Caki2 (cell line): ENCODE data around the gene ANTKMT. TPM values are rescaled to one million over a fixed set of nuclear protein-coding genes. Genes with fewer than 3 reads are reported as not detected.
"Not testable (repeated sequence)": the region's sequence is repeated elsewhere in the genome, so short reads cannot be mapped to it uniquely, and the experiment has no call there.

Experiments used
- DNase-seq: peaks from one replicate; pipeline ENCODE4 v3.0.0-alpha.2; 2015; ENCODE audit warnings: low read depth
- in situ Hi-C: cut with HindIII; loops from 2 replicates; pipeline ENCODE4 v1.10.0; 2016; ENCODE audit warnings: low sequenced_read_pairs, low pct_unique_long_range_greater_than_20kb, mixed read lengths
- total RNA-seq: library from RNA; depleted of rRNA; stranded (reverse); fragments of >200 nt; shearing (Covaris generic); gene quantifications from 2 replicates; pipeline ENCODE4 v1.2.3, GENCODE V29; 2014; ENCODE audit warnings: low replicate concordance

The ANTKMT gene
- total RNA-seq, 1 experiment from 2014 or later = 164 TPM

GRCh38 chr16:710500-711075, 10.4 kb upstream of the ANTKMT start:
- in situ Hi-C loops = no loop called here
- no peak for DNase-seq

- in situ Hi-C loops = no loop called here
- no peak for DNase-seq
These were observed 9.9 kb upstream of the ANTKMT start for GRCh38 chr16:711084-711483.

- DNase-seq = peak; percentile 86
- in situ Hi-C loops = no loop called here
These were observed 9.2 kb upstream of the ANTKMT start for GRCh38 chr16:711548-712320.

GRCh38 chr16:712740-713250, 8.2 kb upstream of the ANTKMT start:
- DNase-seq = peak; percentile 99
- in situ Hi-C loops = not testable (repeated sequence)

GRCh38 chr16:714079-714478, 6.9 kb upstream of the ANTKMT start:
- in situ Hi-C loops = no loop called here
- peak; percentile 82 for DNase-seq

- in situ Hi-C loops = no loop called here
- DNase-seq = peak; percentile 95
These were observed 6.1 kb upstream of the ANTKMT start, which contains the start of gene METRN for GRCh38 chr16:714558-715476. Gene METRN (plus strand): TSS chr16:715118. CDS start chr16:715290, 172 bp downstream.

- in situ Hi-C loops = no loop called here
- peak; percentile 59 for DNase-seq
These were observed 5.3 kb upstream of the ANTKMT start for GRCh38 chr16:715477-716199.

- peak; percentile 83 for DNase-seq
- in situ Hi-C loops = no loop called here
These were observed 4.8 kb upstream of the ANTKMT start for GRCh38 chr16:716200-716568.

GRCh38 chr16:716768-717325, 4.1 kb upstream of the ANTKMT start:
- no peak for DNase-seq
- in situ Hi-C loops = no loop called here

GRCh38 chr16:717450-718245, 3.3 kb upstream of the ANTKMT start:
- in situ Hi-C loops = no loop called here
- no peak for DNase-seq

- DNase-seq = no peak
- in situ Hi-C loops = no loop called here
These were observed 2.6 kb upstream of the ANTKMT start for GRCh38 chr16:718389-718788.

GRCh38 chr16:718922-719321, 2.0 kb upstream of the ANTKMT start:
- in situ Hi-C loops = no loop called here
- no peak for DNase-seq

GRCh38 chr16:719815-720446, 1.0 kb upstream of the ANTKMT start:
- peak; percentile 75 for DNase-seq
- in situ Hi-C loops = no loop called here

GRCh38 chr16:720447-720989, 428 bp upstream of the ANTKMT start:
- peak; percentile 85 for DNase-seq
- in situ Hi-C loops = no loop called here

GRCh38 chr16:721765-722540, 1.0 kb downstream of the ANTKMT start:
- no peak for DNase-seq
- in situ Hi-C loops = no loop called here
